Measurements from ENCODE around the gene SKIC3.

GRCh38 chr5:95524423-95524822 is 30.4 kb downstream of the SKIC3 start:
- TF ChIP-seq MAX (CRISPR knock-in tag; IDR thresholded peaks at IDR 0.05): no peak
- TF ChIP-seq CTCF (IDR thresholded peaks at IDR 0.05): no peak
